HEK293 (cell line): Measurements from ENCODE around the gene COMP.

Experiments
- CTCF ChIP-seq: fragments of 450-650 bp; formaldehyde crosslinking; IDR thresholded peaks from 2 replicates; pipeline ENCODE4 v1.5.1; 2016; ENCODE audit warnings: missing biosample characterization, missing genetic modification characterization
- ZBTB20 ChIP-seq: fragments of 450-650 bp; formaldehyde crosslinking; IDR thresholded peaks from 2 replicates; pipeline ENCODE4 v1.5.1; 2016; ENCODE audit warnings: missing biosample characterization, missing genetic modification characterization
- ZBTB8A ChIP-seq: fragments of 450-650 bp; formaldehyde crosslinking; IDR thresholded peaks from 2 replicates; pipeline ENCODE4 v1.5.1; 2016; ENCODE audit warnings: missing biosample characterization, missing genetic modification characterization
- ZNF280D ChIP-seq: fragments of 450-650 bp; formaldehyde crosslinking; IDR thresholded peaks from 2 replicates; pipeline ENCODE4 v1.5.1; 2016; ENCODE audit warnings: missing biosample characterization, missing genetic modification characterization
- ZNF362 ChIP-seq: fragments of 450-650 bp; formaldehyde crosslinking; IDR thresholded peaks from 2 replicates; pipeline ENCODE4 v1.5.1; 2016; ENCODE audit warnings: missing biosample characterization, missing genetic modification characterization
- ZNF488 ChIP-seq: fragments of 450-650 bp; formaldehyde crosslinking; IDR thresholded peaks from 2 replicates; pipeline ENCODE4 v1.5.1; 2016; ENCODE audit warnings: missing biosample characterization, missing genetic modification characterization
- ZNF623 ChIP-seq: fragments of 450-650 bp; formaldehyde crosslinking; IDR thresholded peaks from 2 replicates; pipeline ENCODE4 v1.5.1; 2016; ENCODE audit warnings: missing biosample characterization, missing genetic modification characterization
- ZNF639 ChIP-seq: fragments of 450-650 bp; formaldehyde crosslinking; IDR thresholded peaks from 2 replicates; pipeline ENCODE4 v1.5.1; 2016; ENCODE audit warnings: missing biosample characterization, missing genetic modification characterization
- ZSCAN23 ChIP-seq: fragments of 450-650 bp; formaldehyde crosslinking; IDR thresholded peaks from 2 replicates; pipeline ENCODE4 v1.5.1; 2016; ENCODE audit warnings: missing biosample characterization, missing genetic modification characterization

- TF ChIP-seq ZNF639 (tag by site-specific recombination) (no peak), ZNF623 (no peak), CTCF (tag by site-specific recombination) (no peak), ZBTB8A (tag by site-specific recombination) (no peak), ZNF362 (no peak), ZBTB20 (tag by site-specific recombination) (no peak), ZNF280D (tag by site-specific recombination) (no peak), ZNF488 (tag by site-specific recombination) (no peak), ZSCAN23 (tag by site-specific recombination) (no peak)
Measured at GRCh38 chr19:18763674-18764590, 27.2 kb downstream of the COMP start.
